HG03025 (cell line): ENCODE measurements around the gene TAF4.

Experiments
- ATAC-seq: cut with Tn5 transposase; IDR thresholded peaks from one replicate; pipeline ENCODE4 v1.9.1; 2021; ENCODE audit warnings: mild to moderate bottlenecking, moderate library complexity; ENCODE audit not compliant: unreplicated experiment, low FRiP score

Gene TAF4

DNA sequence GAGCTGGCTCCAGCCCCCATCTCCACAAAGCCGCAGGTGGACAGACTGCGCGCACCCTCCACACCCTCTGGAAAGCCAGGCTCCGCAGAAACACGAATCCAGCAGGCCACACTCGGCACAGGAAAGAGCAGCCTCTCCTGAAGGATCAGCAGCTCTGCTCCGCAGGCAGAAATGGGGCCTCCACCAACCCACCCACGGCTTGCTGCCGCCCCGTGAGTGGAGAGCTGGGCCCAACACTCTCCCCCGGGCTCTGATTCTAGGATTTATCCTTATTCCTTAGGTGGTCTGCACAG is 39.2 kb downstream of the TAF4 start:
- no peak for ATAC-seq

GRCh38 chr20:62025832-62026563 is 39.7 kb downstream of the TAF4 start:
- ATAC-seq = no peak

DNA sequence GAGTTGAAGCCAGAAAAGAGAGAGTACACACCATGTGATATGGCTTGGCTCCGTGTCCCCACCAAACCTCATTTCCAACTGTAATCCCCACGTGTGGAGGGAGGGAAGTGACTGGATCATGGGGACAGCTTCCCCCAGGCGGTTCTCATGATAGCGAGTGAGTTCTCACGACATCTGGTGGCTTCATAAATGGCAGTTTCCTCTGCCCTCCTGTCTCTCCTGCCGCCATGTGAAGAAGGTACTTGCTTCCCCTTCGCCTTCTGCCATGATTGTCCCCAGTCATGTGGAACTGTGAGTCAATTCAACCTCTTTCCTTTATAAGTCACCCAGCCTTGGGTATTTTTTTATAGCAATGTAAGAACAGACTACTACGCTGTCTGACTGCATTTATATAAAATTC is 40.3 kb downstream of the TAF4 start:
- ATAC-seq = no peak

DNA sequence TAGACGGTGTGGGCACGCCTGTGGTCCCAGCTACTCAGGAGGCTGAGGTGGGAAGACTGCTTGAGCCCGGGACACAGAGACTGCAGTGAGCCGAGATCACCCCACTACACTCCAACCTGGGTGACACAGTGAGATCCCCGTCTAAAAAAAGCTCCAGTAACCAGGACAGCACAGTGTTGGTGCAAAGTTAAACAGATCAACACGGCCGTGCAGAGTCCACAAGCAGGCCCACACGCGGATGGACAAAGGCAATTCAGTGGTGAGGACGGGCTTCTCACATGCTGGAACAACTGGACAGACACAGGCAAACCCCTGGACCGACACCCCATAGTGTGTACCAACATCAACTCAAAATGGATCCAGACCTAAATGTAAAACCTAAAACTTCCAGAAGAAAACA is 41.7 kb downstream of the TAF4 start:
- no peak for ATAC-seq

GRCh38 chr20:62022575-62023139 is 43.0 kb downstream of the TAF4 start:
- no peak for ATAC-seq

DNA sequence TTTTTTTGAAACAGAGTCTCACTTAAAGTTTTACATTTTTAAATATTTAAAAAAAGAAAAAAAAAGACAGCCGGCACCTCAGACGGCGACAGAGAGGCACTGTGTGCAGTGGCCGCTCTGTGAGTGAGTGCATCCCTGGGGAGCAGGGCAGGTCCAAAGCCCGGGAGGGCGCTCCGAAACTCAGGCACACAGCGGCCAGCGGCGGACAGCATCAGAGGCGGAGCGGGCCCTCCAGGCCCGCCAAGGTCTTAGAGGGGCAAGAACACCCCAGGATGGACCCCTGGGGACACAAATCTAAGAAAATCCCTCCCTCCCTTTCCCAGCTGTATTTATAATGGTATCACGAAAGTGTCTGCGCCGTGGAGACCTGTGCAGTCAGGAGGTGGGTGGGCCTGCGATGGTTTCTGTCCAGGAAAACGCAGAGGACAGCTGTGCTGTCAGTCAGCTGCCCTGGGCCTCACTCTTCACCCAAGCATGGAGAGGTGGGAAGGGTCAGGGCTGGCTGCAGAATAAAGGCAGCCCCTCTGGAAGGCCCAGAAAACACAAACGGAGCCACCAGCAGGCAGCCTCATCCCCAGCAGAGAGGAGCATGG is 43.8 kb downstream of the TAF4 start:
- ATAC-seq = no peak

GRCh38 chr20:62020935-62021701 is 44.6 kb downstream of the TAF4 start:
- no peak for ATAC-seq

- ATAC-seq = no peak
These were observed 45.7 kb downstream of the TAF4 start for GRCh38 chr20:62019881-62020492.

GRCh38 chr20:62019144-62019805 is 46.4 kb downstream of the TAF4 start:
- no peak for ATAC-seq

GRCh38 chr20:62018437-62019143 is 47.1 kb downstream of the TAF4 start:
- no peak for ATAC-seq

- no peak for ATAC-seq
These were observed 50.0 kb downstream of the TAF4 start for GRCh38 chr20:62015540-62016288.

GRCh38 chr20:62014889-62015537 is 50.7 kb downstream of the TAF4 start:
- ATAC-seq = no peak

- no peak for ATAC-seq
These were observed 51.2 kb downstream of the TAF4 start for GRCh38 chr20:62014488-62014775.

- ATAC-seq = no peak
These were observed 53.0 kb downstream of the TAF4 start for GRCh38 chr20:62012631-62013030.

DNA sequence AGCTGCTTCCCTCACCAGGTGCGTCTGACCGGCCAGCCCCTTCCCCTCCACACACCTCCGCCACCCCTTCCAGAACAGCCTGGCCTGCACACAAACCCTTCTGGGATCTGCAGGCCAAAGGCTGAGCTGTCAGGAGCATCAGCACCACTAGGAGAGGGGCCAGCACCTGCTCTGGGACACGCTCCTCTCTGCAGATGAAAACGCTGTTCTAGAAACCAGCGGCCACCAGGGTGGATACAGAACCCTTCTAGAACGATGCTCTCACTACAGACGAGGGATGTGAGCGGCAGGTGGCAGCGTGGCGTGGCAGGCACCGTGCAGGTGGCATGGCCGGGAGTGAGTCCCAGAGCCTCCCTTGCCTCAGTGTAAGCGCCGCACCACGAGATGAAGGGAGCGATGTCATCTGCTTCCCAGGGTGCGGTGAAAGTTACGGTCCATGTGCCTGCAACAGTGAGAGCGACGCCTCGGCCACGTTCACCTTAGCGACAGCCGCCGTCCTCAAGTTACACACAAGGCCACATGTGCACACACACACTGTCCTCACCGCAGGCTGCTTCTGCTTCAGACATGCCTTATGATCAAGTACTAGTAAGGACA is 53.6 kb downstream of the TAF4 start:
- no peak for ATAC-seq

DNA sequence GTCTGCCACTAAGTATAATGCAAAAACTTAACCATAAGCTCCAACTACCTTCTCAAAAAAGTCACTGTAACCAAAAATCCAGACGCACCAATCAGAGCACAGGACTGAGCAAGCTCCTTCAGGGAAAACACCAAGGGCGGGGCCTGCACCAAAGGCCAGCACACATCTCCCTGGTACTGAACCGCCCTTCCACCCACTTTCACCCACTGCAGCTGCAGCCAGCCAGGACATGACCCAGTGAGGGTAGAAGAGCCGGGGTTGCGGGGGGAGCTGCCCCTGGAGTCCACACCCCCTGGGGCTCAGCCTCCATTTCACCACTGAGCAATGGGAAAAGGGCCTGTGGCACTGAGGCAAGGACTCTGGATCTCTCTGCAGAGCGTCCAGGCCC is 54.3 kb downstream of the TAF4 start:
- ATAC-seq = no peak

- ATAC-seq = no peak
These were observed 54.9 kb downstream of the TAF4 start for GRCh38 chr20:62010551-62011402.
